GM10266 (cell line): ENCODE data around the gene TP73.
A peak's percentile ranks its signal among the peaks of the same experiment; 100 is the strongest.

Experiments used
- DNase-seq: peaks from one replicate; pipeline ENCODE4 v3.0.0; 2012; ENCODE audit errors: extremely low spot score
- TF ChIP-seq, protein P1 (sequence below): IDR thresholded peaks from 2 replicates; pipeline ENCODE4 v1.5.1; 2012; ENCODE audit warnings: mild to moderate bottlenecking, low read depth; ENCODE audit not compliant: control insufficient read depth, insufficient read depth; ENCODE audit errors: missing control alignments

The TP73 gene

DNA sequence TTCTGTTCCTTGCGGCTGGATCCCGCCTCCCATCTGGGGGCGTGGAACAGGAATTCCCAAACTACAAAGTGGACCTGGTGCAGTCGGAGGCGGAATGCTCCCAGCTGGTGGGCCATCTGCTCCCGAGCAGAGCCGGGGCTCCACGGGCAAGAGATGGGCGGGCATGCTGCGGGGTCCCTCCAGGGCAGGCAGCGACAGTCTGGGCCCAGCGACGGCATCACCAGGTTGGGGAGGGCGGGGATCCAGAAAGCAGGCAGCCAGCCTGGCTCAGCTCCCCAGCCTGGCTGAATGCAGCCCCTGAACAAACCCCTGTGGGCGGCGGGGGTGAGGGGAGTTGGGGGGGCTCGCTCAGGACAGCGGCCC is 44.6 kb upstream of the TP73 start:
- TF ChIP-seq, protein P1, sequence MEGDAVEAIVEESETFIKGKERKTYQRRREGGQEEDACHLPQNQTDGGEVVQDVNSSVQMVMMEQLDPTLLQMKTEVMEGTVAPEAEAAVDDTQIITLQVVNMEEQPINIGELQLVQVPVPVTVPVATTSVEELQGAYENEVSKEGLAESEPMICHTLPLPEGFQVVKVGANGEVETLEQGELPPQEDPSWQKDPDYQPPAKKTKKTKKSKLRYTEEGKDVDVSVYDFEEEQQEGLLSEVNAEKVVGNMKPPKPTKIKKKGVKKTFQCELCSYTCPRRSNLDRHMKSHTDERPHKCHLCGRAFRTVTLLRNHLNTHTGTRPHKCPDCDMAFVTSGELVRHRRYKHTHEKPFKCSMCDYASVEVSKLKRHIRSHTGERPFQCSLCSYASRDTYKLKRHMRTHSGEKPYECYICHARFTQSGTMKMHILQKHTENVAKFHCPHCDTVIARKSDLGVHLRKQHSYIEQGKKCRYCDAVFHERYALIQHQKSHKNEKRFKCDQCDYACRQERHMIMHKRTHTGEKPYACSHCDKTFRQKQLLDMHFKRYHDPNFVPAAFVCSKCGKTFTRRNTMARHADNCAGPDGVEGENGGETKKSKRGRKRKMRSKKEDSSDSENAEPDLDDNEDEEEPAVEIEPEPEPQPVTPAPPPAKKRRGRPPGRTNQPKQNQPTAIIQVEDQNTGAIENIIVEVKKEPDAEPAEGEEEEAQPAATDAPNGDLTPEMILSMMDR = no peak
- no peak for DNase-seq

DNA sequence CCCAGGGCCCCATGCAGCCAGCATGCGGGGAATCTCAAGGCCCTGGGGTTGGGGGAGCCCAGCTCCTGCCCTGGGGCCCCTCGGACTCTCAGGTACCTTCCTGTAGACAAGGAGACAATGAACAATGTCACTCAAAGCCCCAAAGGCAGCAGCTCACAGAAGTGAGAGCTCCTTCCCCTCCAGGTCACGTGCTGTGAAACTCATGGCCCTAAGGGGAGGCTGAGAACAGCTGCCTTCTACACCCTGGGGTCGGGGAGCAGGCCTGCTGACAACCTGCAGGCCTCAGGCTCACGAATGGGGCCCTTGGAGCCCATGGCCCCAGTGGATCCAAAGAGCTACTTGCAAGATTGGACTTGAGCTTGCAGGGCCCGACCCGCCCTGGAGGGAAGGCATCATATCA is 44.2 kb upstream of the TP73 start:
- no peak for DNase-seq
- TF ChIP-seq, protein P1 = no peak

DNA sequence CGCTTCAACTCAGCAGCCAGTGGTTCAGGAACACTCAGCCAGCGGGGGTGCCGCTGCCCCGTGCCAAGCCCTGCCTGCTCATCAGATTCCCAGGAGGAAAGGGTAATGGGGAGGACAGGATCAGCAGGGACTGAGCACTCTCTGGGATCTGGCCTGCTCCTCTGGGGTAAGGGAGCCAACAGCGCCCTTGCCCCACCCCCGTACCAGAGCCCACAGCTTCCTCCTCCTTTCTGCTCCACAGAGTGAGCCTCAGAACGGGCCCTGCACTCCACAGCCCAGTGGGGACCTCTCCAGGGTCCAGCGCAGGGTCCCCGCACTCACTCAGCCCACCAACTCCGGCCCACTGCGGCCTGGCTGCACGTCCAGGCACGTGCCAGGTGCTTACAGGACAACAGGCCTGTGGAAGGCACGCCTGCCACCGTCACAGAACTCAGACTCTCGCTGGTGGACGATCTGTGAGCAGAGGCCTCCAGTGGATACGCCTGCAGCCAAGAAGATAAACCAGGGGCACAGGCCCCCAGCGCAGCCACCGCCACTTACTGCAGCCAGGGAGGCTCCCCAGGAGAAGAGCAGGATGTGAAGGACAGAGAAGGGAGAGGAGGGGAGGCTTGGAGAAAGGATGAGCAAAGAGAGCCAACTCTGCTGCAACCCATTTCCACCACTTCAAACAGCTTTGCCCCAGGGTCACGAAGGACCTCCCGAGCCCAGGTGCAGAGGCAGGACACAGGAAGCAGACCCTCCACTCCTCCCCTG is 43.1 kb upstream of the TP73 start:
- TF ChIP-seq, protein P1 = no peak
- no peak for DNase-seq

DNA sequence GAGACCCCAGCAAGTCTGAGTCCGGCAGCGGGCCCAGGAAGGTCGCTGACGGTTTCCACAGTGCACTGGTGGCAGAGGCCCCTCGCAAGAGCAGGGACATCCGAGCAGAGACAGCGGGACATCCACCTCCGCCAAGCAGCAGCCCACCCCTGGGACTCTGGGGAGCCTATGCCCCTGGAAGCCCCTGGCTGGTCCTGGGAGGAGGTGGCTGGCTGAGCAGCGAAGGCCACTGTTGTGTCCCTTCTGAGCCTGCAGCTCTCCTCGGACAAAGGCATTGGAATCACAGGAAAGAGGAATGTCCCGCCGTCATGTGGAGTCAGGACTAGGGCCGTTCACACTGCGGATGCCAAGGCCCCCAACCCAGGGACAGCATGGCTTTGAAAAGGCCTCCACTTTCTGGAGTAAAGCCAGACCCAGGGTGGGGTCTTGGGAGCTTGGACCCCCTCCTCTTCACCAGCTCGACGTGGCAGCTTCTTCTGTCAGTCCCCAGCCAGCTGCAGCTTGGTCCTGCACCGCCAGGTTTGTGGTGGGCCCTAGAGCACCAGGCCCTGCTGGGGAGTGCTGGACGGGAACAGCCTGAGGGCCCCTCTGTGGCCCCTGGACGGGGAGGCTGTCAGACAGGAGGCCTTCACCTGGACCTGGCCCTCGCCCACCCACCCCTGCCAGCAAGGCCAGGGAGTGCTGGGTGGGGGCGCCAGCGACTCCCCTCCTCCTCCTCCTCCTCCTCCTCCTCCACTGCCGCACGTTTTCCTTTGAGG is 42.4 kb upstream of the TP73 start:
- TF ChIP-seq, protein P1 = no peak
- DNase-seq = no peak

DNA sequence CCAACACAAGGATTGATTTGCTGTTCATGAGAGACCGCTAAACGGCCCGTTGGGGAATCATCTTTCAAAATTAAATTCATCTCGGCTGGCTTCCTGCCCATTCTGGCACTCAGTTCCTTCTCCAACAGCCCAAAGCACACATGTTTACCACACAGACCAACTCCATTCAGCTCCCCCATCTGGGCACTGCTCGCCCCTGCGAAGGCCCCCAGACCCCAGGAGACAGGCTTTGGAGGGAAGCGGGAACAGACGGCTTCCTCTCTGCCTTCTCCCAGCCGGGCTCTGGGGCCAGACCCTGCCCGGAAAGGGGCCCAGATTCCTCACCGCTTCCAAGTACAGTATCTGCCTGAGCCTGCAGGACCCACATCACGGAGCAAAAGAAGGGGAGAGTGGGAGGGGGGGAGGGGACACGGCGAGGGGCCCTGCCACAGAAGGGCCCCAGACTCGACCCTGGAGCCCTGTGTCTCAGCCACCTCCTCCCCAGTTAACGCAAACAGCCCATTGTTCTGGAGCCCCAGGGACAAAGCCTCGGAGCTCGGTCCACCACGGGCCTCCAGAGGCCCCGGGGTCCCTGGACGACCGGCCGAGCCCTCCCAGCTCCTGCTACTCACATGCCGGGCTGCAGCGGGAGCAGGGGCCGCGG is 41.7 kb upstream of the TP73 start:
- TF ChIP-seq, protein P1 = no peak
- DNase-seq = no peak

DNA sequence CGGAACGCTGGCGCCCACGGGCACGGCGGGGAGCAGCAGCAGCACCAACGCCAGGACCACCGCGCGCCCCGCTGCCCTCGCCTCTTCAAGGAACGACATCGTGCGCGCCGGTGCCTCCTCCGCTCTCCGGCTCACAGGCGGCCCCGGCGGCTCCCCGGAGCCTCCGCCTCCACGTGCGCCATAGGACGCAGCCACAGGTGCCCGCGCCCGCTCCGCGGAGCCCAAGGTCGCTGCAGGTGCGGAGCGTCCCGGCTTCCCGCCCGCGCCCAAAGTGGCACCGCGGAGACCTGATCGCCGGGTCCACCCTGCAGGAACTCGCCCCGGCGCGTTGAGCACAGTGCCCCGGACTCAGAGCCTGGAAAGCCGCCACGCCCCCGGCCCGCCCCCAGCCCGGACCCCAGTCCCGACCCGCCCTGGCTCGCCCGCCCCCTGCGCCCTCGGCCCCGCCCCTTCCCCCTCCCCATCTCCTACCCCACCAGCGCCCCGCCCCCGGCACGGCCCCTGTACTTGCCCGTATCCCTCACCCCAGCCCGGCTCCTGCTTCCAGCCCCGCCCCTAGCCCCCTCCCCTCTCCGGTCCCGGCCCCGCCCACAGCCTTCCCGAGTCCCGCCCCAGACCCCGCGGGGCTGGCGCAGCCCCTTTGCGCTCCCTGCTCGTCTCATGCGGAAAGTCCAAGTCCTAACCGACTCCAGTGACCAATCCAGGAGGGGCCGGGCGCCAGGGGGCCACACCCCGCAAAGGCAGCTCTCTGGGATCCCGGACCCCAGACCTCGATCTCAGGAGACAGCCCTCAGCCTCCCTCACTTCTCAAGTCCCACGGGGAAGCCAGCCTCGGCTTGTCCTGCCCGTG is 40.9 kb upstream of the TP73 start, which contains the start of gene MEGF6:
MEGF6 (minus strand) TSS at position 339 of the 850 bp plus-strand sequence; CDS start at position 99, 240 bp downstream.
- TF ChIP-seq, protein P1 = no peak
- DNase-seq = peak; percentile 79
